Right kidney (tissue), 1 donor: ENCODE data around the gene HIPK1.
A peak's percentile ranks its signal among the peaks of the same experiment; 100 is the strongest.
"Not testable (repeated sequence)": the region's sequence is repeated elsewhere in the genome, so short reads cannot be mapped to it uniquely, and the experiment has no call there.

Source experiments
- DNase-seq: peaks from one replicate; pipeline ENCODE4 v3.0.0-alpha.2; 2016

Gene HIPK1

DNA sequence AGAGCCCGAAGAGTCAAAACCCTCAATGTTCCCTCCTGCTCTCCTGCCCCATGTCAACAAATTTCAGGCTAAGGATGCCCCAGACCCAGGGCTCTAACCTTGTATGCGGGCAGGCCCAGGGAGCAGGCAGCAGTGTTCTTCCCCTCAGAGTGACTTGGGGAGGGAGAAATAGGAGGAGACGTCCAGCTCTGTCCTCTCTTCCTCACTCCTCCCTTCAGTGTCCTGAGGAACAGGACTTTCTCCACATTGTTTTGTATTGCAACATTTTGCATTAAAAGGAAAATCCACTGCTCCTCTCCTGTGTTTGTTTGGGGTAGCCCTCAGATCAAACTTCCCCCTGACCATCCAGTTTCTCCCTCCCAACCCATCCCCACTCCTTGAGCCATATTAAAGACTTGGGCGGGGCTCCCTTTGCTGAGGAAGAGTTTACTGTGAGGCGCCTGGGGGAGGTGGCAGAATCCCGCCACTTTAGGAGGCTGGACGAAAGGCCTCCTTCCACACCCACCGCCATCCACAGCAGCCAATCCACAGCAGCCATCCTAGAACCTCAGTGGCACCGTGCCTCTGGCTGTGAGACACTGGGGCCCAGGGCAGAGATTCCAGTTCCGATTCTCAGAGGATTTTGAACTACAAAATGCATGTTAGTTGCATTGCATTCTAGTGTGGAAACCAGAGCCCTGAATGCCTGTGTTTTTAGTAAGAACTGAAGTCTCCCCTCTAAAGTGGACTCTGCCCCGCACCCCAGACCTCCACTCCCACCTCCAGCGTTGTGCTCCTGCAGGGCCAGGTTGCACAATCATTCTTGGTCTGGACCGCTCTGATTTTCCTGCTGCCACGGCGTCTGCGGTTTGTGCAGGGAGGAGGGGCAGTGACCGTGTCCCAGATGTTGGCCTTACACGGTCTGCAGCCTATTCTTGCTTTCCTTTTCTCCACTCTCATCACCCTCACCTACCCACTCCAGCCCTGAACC, 53.1 kb downstream of the HIPK1 start:
- peak; percentile 55 for DNase-seq

DNA sequence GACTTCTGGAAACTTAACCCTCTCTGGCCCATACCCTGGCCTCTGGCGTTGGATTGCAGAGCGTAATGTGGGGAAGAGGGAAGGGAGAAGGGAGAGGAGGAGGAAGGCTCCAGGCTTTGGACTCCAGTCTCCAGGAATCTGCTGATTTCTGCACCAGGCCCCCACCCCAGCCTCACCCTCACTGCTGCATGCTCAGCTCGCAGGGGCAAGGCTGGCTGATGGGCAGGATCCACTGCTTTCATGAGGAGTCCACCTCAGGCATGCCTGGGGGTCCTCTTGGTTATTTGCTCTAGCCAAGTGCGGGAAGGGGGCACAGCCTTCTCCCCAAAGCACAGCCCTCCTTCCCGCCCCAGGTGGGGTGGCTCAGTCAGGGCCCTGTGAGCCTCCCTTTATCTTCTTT, 53.8 kb downstream of the HIPK1 start:
- DNase-seq = no peak

DNA sequence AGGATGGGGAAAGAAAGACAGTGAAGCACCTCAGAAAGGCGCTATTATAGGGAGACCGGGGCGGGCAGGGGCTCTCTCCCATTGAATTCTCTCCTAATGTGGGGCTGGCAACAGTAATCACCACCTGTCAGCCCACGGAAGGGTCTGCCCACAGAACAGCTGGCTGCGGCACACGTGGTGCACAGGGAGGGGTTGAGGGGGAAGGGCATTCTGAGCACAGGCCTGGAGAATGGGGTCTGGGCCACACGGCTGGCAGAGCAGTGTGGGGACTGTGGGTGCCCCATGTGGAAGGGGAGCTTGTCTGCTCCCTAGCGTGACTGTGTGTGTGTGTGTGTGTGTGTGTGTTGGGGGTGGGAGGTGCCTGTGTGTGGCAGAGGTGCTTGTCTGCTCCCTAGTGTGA, 54.3 kb downstream of the HIPK1 start:
- DNase-seq = no peak

DNA sequence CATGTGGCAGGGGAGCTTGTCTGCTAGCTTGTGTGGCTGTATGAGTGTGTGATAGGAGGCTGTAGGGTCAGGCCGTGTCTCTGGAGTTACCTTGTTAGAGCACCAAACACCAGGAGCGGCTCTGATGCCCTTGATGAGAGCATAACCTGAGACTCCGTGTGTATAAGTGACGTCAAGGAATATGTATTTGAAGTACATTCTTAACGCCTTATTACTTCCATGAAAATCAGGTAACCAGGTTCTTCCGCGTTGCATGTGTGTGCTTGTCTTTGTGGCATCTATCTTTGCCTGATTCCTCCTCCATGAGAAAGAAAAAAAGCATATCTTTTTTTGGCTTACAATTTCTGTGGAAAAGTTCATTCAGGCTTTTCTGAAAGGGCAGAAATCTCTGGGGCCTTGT, 54.7 kb downstream of the HIPK1 start:
- no peak for DNase-seq

DNA sequence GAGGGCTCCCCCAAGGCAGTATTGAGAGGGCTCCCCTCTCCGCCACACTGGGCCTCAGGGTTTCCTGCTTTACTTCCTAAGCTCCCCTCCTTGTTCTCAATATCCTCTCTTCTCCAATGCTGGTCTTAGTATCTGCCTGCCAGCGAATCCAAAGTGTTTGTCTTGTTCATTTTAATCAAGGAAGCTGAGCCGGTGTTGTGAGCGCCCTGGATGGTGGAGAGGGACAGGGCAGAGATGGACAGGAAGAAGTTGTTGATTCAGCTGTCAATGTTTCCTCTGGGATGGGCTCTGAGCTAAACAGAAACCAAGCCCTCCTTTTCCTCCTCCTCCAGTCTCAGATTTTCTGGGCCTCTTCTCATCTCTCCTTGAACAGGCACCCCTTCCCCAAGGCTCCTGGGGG, 55.6 kb downstream of the HIPK1 start:
- peak; percentile 18 for DNase-seq

- DNase-seq = no peak
These were observed 57.7 kb downstream of the HIPK1 start for GRCh38 chr1:113986802-113987201.

- no peak for DNase-seq
These were observed 58.1 kb downstream of the HIPK1 start for GRCh38 chr1:113987259-113987658.

- no peak for DNase-seq
These were observed 61.4 kb downstream of the HIPK1 start for GRCh38 chr1:113990530-113990929.

- DNase-seq = no peak
These were observed 61.8 kb downstream of the HIPK1 start for GRCh38 chr1:113990961-113991360.

DNA sequence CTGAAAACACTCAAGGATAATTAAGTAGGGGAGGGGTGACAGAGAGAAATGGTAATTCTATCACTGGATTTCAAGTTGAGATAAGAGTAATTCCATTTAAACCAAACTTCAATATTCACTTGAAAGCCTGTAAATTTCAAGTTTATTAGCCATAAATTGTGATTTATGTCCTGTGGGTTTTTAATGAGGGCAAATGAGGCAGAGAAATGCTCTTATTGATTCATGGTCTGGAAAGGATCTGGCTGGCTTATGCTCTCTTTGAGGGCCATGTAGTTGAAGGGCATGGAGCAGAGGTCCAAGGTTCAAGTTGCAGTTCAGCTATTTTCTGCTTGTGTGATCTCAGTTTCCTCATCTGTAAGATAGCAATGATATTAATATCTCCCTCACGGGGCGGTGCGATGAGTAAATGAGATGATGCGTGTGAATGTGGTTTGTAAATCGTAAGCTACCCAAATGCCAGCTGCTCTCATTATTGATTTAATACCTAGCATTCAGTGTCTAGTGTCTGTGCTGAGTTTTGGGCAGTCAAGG, 62.4 kb downstream of the HIPK1 start:
- DNase-seq = no peak

GRCh38 chr1:113993072-113993471, 63.9 kb downstream of the HIPK1 start:
- DNase-seq = no peak

DNA sequence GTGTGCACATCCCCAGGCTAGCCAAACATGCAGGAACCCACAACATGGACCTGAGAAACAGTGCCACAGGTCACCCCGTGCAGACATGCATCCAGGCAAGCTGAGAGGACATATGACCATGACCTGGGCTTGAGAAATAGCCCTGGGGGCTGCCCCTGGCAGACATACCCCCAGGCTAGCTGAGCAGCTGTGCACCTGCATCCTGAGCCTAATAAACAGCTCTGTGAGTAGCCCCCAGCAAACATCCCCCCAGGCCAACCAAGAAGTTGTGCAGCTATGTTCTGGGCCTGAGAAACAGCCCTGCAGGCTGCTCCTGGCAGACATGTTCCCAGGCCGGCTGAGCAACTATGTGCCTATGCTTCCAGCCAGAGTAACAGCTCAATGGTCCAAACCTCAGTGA, 64.6 kb downstream of the HIPK1 start:
- DNase-seq = no peak

DNA sequence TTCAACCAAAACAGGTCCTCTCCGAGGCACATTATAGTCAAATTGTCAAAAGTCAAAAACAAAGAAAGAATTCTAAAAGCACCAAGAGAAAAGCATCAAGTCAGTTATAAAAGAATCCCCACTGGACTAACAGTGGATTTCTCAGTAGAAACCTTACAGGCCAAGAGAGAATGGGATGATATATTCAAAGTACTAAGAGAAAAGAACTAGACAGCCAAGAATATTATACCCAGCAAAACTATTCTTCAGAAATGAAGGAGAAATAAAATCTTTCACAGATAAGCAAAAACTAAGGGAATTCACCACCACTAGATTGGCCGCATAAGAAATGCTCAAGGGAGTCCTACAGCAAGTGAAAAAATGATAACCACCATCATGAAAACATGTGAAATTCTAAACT, 66.3 kb downstream of the HIPK1 start:
- no peak for DNase-seq

DNA sequence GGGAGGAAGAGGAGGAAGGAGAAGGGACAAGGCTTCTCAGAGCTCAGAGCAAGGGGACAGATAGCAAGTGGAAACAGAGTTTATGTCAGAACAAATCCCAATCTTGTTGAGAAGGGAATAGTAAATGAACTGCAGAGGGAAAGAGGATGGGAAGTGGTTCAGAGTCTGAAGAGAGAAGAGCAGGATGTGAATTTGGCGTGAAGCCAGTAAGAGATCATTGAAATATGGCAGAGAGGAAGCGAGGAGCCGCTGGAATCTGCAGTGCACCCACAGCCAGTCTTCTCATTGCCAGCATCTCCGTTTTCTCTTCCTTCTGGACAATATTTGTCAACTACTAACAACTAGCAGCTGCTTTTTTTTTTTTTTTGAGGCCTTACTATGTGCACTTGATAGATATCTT, 69.2 kb downstream of the HIPK1 start:
- no peak for DNase-seq

GRCh38 chr1:113999233-113999632, 70.1 kb downstream of the HIPK1 start:
- no peak for DNase-seq

- DNase-seq = no peak
These were observed 70.7 kb downstream of the HIPK1 start for GRCh38 chr1:113999799-114000198.

DNA sequence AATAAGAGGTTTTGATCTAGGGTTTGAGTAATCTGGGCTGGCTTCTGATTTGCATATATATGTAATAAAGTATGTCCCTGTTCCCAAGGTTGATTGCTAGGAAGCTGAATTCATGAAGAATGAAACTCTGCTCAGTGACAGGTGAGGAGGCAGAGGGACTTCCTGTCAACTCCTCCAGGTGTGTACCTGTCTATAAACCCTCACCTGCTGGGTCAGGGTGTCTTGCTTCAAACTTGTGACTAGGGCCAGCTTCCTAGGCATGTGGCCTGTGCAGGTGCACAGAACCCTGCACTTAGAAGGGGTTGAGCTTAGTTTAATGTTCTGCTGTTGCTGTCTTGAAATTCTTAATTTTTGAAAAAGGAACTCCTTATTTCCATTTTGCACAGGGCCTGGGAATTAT, 71.3 kb downstream of the HIPK1 start:
- no peak for DNase-seq

- DNase-seq = peak; percentile 44
These were observed 73.5 kb downstream of the HIPK1 start for GRCh38 chr1:114002492-114003239.

DNA sequence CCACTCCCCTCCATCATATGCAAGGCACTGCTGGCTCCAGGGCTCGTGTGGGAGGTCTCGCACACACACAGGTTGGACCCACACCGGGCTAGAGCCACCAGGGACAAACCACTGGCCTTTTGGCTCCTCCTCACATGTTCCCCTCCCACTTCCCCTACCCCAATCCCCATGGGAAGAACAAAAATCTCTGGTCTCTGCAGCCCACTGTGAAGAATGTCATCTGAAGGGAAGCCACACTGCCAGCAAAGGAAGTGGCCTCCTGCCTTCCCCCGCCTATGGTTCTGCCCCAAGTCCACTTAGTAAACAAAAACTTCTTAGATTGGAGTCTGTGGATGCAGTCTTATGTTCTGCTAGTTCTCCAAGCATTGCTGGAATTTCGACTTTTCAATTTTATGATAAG, 74.3 kb downstream of the HIPK1 start:
- DNase-seq = no peak

DNA sequence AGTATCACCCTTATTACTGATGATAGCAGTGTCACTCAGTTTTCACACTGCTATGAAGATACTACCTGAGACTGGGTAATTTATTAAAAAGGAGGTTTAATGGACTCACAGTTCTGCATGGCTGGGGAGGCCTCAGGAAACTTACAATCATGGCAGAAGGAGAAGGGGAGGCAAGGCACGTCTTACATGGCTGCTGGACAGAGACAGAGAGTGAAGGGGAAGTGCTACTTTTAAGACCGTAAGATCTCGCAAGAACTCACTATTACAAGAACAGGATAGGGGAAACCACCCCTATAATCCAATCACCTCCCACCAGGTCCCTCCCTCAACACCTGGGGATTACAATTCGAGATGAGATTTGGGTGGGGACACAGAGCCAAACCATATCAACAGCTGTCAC, 77.7 kb downstream of the HIPK1 start:
- DNase-seq = not testable (repeated sequence)

DNA sequence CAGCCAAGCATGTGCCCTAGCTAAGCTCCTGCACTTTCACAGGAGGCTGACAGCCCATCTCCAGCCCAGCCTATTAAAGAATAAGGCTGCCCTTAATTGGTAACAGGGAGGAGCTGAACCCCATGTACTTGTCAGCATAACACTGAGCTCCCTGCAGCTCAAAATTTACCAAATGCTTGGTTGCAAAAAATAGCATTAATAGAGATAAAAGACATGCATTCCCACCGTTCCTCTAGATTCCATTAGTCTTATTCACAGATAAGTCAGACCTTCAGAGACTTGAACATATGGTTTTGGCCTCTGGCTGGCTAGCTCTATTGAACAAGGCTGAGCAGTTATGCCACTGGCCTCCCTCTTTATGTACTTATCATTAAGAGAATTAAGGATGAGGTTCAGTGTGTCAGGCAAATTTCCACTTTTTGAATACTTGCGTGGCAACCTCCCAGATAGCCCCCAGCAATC, 79.4 kb downstream of the HIPK1 start:
- no peak for DNase-seq

- DNase-seq = no peak
These were observed 79.9 kb downstream of the HIPK1 start for GRCh38 chr1:114008993-114009392.

DNA sequence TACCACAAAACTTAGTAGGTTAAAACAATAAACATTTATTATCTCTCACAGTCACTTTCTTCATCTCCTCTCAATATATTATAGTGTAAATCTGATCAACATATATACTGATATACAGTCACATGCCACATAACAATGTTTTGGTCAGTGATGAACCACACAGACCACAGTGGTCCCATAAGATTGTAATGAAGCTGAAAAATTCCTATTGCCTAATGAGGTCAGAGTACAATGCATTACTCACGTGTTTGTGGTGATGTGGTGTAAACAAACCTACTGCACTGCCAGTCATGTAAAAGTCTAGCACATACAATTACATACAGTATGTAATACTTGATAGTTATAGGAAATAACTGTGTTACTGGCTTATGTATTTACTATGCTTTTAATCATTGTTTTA, 80.3 kb downstream of the HIPK1 start:
- no peak for DNase-seq
